ENCODE measurements around the gene FXYD4. TPM values are rescaled to one million over a fixed set of nuclear protein-coding genes. Genes with fewer than 3 reads are reported as not detected.
"Not testable (repeated sequence)": the region's sequence is repeated elsewhere in the genome, so short reads cannot be mapped to it uniquely, and the experiment has no call there.

FXYD4 gene
- total and polyA plus RNA-seq, 2 of the 8 experiments (the other 6 are each of a cell fraction or from before 2014, with no cell fraction given) = not detected

GRCh38 chr10:43329246-43329885 lies 42.1 kb upstream of the FXYD4 start:
- H3K27ac ChIP-seq (ENCODE audit: low read depth, low read length); H2AK5ac ChIP-seq (ENCODE audit: low read depth, low read length); H2BK120ac ChIP-seq (replicated peaks; ENCODE audit: low read depth, low read length); H3K56ac ChIP-seq (replicated peaks; ENCODE audit: insufficient read length, low read depth, low read length); FAIRE-seq; H3K4me1 ChIP-seq (replicated peaks in 1 of 4; ENCODE audit: control insufficient read depth in 3 of 4, insufficient read depth in 4 of 4, low read length in 3 of 4); H4K20me1 ChIP-seq (replicated peaks in 1 of 2; ENCODE audit: control insufficient read depth in 1 of 2, insufficient read depth in 2 of 2, low read length in 2 of 2); H4K91ac ChIP-seq (replicated peaks; ENCODE audit: insufficient read length, low read length); H4K5ac ChIP-seq (ENCODE audit: insufficient read length, low read depth, low read length); H3K23ac ChIP-seq (ENCODE audit: insufficient read length); H3K79me2 ChIP-seq (ENCODE audit: control insufficient read depth in 1 of 2, insufficient read depth in 2 of 2, low read length in 2 of 2); H3K4me3 ChIP-seq (ENCODE audit: extremely low read depth in 1 of 4, insufficient read depth in 2 of 4, low read depth in 3 of 4, low read length in 4 of 4); H3K79me1 ChIP-seq (ENCODE audit: low read depth, low read length); H3K23me2 ChIP-seq (ENCODE audit: low read depth, low read length); H3K36me3 ChIP-seq (ENCODE audit: control insufficient read depth in 2 of 4, insufficient read depth in 4 of 4, low read length in 3 of 4); H3K9ac ChIP-seq (replicated peaks in 1 of 4; ENCODE audit: extremely low read depth in 1 of 4, low read depth in 3 of 4, low read length in 3 of 4); H3K4me2 ChIP-seq (ENCODE audit: insufficient read depth in 1 of 2, low read depth in 2 of 2, low read length in 2 of 2); H2BK12ac ChIP-seq (ENCODE audit: low read depth, low read length); H2BK5ac ChIP-seq (ENCODE audit: low read depth, low read length); H4K8ac ChIP-seq (ENCODE audit: extremely low read depth, insufficient read depth, low read length); H2AFZ ChIP-seq (ENCODE audit: low read length); H3K4ac ChIP-seq (replicated peaks; ENCODE audit: insufficient read length, low read depth, low read length); H2BK15ac ChIP-seq (ENCODE audit: low read length); H3K18ac ChIP-seq (ENCODE audit: extremely low read depth, low read length); DNase-seq (ENCODE audit: low read depth in 1 of 2, low spot score in 2 of 2); H2BK20ac ChIP-seq (ENCODE audit: low read length); H3K27me3 ChIP-seq (replicated peaks in 1 of 4; ENCODE audit: control insufficient read depth in 3 of 4, extremely low read depth in 1 of 4, insufficient read depth in 3 of 4, low read length in 3 of 4); POLR2A ChIA-PET (ENCODE audit: partially characterized antibody); H3K14ac ChIP-seq (ENCODE audit: insufficient read length): not testable (repeated sequence)
- whole genome bisulfite sequencing, 2 experiments (ENCODE audit: extremely low coverage in 1 of 2, insufficient coverage in 1 of 2, insufficient read length in 1 of 2, insufficient replicate concordance in 2 of 2, low coverage in 1 of 2, low lambda C conversion rate in 2 of 2, missing lambda C conversion rate in 1 of 2) = 92% methylated on average over 16 of the region's 40 CpGs; no CpG with 5 or more reads in 1 of the 2 experiments
- peak in 1 of 2 experiments; percentile 1; a peak in 1 of 3 replicates for TF ChIP-seq EP300 (IDR thresholded peaks at IDR 0.05; ENCODE audit: borderline replicate concordance in 1 of 2, low read depth in 2 of 2, low read length in 2 of 2)
- peaks cover 0 to 13% of the 10 kb centered on the region in 2 experiments; a peak in 1 of 4 replicates for H3K9me3 ChIP-seq (ENCODE audit: insufficient read depth in 2 of 2, low read depth in 1 of 2, low read length in 1 of 2)
- CTCF ChIA-PET (ENCODE audit: partially characterized antibody) = interaction anchor here (2.5 kb wide), 1 partner anchor 10 kb away, joined by 8 read pairs; no protein-coding TSS in a partner anchor

Data from H1 (cell line).